HG02884 (cell line): ENCODE results near the gene FGR.

Experiments used
- ATAC-seq: cut with Tn5 transposase; IDR thresholded peaks from one replicate; pipeline ENCODE4 v1.9.1; 2021; ENCODE audit warnings: mild to moderate bottlenecking, moderate library complexity; ENCODE audit not compliant: unreplicated experiment

Gene FGR

DNA sequence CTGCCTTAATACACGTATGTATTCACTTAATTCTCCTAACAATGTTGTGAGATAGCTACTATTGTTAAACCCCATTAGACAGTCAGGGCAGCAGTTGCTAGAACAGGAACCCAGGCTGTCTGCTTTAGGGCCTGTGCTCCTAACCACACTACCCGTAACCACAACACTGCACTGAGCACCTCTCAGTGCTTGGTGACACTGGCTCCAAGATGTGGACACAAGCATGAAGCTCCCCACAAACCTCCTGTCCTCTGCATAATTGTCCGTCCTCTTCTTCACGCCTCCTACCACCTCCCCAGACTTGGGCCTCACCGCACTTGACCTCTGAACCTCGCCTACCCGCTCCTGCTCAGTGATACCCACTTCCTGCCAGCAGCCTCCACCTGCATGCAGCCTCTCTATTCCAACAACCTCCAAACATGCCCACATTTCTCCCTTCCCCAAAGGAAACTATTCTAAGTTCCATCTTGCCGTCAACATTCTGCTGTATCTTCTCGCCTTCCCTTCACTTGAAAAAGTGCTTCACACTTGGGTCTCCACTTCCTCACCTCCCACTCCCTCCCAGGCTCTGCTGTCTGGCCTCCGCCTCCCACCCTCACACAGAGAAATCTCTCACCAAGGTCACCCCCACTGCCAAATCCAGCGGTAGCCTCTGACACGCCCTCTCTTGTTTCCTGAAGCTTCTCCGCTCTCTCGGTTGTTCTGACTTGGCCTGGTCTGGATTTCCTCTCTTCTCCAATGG is 16.5 kb downstream of the FGR start:
- ATAC-seq: no peak

- no peak for ATAC-seq
Observed at GRCh38 chr1:27617420-27617819, 17.6 kb downstream of the FGR start.

- ATAC-seq: no peak
Observed at GRCh38 chr1:27616441-27616840, 18.5 kb downstream of the FGR start.

DNA sequence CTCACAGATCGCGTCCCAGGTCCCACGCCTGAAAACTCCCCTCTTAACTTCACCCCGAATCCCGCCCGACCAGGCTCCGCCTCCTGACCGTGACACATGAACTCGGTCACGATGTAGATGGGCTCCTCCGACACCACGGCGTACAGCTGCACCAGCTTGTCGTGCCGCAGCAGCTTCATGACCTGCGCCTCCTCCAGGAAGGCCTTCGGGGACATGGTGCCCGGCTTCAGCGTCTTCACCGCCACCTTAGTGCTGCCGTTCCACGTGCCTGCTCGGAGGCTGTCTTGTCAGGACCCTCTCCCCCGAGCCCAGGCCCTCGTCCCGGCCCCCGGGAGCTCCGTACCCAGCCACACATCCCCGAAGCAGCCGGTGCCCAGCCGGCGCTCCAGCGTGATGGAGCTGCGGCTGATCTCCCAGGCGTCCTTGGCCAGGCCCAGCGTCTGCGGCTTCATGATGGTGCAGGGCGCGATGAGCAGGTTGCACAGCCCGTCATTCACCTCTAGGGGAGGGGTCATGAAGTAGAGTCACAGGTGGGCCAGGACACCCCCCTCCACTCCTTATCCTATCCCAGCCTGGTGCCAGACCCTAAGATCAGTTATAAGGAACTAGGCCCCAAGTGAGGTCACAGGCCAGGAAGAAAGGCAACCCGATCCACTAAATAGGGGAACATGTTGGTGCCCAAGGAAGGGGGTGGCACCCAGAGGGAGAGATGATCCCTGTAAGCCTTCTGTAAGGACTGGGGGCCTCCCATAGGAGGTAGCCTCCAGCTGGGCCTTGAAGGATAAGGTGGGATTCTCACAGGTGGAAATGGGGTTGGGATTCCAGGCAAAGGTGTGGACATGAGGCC is 19.4 kb downstream of the FGR start:
- no peak for ATAC-seq

DNA sequence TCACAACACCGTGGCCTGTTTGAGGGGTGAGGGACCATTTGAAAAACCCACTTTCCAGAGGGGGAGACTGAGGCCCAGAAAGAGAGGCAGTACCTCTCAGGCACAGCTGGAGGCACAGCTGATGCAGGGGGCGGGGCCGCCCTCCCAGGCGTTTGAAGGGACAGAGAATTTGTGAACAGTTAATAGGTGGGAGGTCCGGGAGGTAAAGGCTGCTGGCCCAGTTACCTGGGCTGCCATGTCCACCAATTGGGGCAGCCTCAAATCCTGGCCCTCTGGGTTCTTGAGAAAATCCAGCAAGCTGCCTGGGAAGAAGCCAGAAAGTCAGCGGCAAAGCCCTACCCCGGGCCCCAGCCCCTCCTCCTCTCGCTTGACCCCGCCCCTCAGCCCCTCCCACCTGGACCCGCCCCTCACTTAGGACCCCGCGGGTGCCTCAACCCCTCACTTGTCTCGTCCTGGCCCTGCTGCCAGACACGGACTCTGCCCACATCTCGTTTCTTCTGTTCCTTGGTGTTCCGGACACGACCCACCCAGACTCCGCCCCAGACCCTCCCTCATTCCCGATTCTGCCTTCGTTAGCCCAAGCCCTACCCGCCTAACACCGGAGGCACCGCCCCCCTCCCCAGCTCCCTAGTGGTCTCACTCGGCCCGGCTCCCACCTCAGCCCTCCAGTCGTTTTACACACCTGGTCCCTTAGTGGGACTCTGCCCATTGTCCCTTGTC is 20.2 kb downstream of the FGR start:
- ATAC-seq: no peak

DNA sequence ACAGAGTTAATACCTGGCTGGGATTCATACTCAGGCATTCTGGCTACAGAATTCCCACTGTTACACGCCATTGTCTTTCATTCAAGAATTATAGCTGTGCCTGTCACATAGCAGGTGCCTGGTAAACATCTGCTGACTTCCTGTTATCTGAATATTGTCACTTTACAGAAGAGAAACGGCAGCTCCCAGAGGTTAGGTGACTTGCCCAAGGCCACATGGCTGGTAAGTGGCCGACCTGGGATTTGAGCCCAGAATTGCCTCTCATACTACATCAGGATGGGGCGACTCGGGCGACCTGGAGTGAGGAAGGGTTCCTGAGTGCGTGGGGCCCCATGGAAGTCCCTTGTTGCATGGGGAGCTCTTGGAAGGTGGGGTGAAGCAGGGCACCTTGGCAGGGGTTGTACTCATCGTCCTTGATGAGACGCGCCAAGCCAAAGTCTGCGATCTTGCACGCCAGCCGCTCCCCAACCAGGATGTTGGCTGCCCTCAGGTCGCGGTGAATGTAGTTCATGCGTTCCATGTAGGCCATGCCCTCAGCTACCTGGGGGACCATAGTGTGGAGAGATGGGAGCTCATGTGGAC is 20.9 kb downstream of the FGR start:
- no peak for ATAC-seq

GRCh38 chr1:27612718-27613117 is 22.3 kb downstream of the FGR start:
- ATAC-seq: no peak

DNA sequence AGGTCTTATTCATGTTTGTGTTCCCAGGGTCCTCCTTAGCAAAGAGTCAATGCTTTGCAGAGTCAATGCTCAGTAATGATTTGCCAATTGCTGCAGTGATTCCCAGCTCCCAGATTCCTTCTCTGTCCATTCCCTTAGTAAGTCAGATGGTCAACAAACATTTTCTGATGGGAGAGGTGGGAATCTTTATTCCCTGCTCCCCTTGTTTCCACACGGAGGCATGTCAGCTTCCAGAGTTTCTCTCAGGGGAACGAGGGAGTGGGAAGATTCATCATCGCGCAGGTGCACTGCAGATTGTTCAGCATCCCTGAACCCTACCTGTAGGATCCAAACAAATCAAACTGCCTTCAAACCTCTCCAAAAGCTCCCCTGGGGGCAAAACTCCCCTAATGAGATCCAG is 23.5 kb downstream of the FGR start:
- ATAC-seq: no peak

DNA sequence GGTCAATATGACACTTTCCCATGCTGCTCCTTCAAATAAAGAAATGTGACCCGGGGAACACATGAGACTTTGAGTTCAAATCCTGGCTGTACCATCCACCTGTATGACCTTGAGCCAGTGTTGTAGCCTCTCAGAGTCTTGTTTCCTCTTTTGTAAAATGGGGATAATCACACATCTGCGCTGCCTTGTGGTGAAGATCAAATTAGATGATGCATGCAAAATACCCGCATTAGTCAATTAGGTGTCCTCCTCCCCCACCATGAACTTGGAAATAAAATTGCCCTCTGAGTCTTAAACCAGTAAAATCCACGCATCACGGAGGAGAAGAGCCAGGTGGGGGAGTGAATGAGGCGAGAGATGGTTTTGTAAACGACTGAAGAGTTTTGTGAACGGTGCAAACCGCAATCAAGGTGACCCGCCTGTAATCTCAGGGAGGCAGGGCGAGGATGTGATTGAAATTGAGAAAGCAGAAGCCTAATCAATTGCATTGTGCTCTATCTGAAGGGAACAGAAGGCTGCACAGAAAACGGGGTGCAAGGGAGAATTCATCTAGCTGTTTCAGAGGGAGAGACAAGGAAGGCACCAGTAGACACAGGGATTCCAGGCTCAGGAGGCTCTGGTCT is 25.3 kb downstream of the FGR start:
- ATAC-seq: no peak

GRCh38 chr1:27609210-27609555 is 25.8 kb downstream of the FGR start:
- ATAC-seq: no peak

- no peak for ATAC-seq
Observed at GRCh38 chr1:27607239-27607804, 27.7 kb downstream of the FGR start.

DNA sequence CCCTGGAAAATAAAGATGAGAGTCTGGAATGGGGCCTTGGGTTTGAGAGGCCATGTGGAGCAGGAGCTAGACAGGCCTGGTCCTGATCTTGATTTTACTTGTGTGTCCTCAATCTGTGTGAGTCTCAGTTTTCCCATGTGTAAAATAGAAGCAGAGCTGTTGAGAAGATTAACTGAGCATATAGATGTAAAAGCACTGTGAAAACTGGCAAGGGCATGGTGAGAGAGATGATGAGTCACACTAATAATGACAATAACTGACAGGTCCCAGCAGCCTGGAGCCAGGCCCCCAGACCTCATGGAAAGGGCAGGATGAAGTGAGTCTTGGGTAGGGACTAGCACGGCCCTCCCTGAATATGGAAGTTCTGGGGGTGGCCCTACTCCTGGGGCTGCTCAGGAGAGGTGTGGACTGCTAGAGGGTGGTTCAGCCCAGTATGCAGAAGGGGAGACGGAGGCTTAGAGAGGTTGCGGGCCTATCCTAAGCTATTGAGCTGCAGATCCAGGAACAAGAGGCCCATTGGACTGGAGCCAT is 28.2 kb downstream of the FGR start:
- no peak for ATAC-seq

DNA sequence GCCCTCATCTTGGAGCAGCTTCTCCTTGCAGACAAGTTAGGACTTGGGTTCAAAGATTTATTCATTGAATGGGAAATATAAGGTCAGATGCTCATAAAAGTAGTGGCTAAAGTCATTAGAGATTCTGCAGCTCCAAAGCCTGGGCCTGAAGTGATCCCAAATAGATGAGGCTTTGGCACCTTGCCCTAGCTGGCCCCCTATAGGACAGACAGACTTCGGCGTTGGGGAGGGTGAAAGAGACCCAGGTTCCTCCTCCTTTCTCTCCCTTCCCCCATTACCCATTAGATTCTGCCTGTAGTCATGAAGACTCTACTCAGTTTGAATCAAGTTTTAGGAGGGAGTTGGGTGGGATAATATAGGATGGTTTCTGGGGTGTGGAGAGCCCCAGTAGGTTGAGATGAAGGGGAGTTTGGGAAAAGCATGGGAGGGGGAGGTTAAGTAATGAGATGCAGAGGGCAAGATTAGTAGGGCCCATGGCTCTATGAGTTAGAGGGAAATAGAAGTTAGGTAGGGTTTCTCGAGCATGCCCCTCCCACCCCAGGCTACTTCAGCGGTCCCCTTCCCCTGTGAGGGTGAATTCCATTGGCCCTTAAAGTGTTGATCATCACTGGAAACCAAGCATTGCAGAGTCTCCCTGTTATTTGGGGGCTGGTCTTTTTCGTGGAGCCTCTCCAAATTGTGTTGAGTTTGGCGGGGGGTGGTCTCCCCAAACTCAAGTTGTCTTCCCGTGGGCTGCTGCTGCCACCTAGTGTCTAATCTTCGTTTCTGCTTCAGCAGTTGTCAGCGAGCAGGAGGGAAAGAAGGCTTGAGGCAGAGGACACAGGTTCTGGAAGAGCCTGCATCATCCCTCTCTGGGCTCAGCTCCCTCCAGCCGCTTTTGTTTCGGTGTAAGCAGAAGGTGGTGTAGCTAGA is 28.9 kb downstream of the FGR start:
- ATAC-seq: no peak

GRCh38 chr1:27605300-27605766 is 29.7 kb downstream of the FGR start:
- no peak for ATAC-seq

DNA sequence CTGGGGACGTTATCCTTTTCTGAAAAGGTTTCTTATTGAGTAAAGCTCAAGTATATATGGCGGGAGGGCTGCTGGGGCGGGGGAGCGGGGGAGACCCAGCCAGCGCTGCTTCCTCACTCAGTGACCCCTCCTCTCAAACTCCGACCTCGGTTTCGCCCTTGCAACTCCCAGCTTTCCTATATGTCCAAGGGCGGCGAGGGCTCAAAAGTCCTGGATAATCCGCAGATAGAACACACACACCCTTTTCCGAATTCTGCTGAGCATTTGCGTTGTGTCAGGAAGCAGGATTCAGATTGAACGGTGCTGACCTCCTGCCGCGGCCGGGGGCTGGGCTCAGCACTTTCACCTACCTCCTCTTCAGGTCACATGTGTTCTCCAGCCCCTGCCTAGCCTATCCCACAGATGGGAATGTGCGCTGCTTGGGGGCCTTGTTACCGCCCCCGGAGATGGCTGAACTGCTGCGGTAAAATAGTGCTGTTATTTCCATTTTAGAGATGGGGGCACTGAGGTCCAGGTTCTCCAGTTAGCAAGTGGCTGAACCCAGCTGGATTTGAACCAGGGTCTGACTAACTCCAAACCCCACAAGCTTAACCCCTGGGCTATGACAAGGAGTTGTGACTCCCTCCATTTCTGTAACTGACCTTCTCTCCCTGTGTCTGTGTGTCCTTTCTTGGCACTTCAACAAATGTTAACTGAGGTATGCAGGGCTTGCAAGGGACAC is 30.2 kb downstream of the FGR start:
- no peak for ATAC-seq

GRCh38 chr1:27603681-27604578 is 31.1 kb downstream of the FGR start, which contains the start of gene AHDC1:
TSS of gene AHDC1 (minus strand) at chr1:27604144. CDS start at chr1:27552115, 52,029 bp downstream.
- ATAC-seq: peak; percentile 66

- no peak for ATAC-seq
Observed at GRCh38 chr1:27603309-27603680, 31.7 kb downstream of the FGR start.
